Ammon's horn (tissue), 1 donor: ENCODE results near the gene TSHR.

Experiments used
- DNase-seq: peaks from one replicate; pipeline ENCODE4 v3.0.0-alpha.2; 2016; ENCODE audit warnings: low spot score

TSHR gene

DNA sequence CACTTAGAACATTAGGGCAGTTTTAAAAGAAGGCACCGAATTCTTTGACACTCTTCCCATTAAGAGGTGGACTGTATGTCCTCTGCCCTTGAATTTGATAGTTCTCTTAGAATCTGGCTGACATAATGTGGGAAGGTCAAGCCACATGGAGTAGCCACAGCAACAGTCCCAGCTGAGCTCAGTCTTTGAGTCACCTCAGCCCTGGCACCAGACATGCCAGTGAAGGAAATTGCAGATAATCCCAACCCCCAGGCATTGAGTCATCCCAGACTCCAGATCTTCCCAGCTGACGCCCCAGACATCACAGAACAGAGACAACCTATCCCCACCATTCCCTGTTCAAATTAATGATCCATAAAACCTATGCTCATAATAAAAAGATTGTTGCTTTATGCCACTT, 181.9 kb downstream of the TSHR start:
- DNase-seq = peak; percentile 19

- no peak for DNase-seq
These were observed 183.0 kb downstream of the TSHR start for GRCh38 chr14:81138429-81138828.

DNA sequence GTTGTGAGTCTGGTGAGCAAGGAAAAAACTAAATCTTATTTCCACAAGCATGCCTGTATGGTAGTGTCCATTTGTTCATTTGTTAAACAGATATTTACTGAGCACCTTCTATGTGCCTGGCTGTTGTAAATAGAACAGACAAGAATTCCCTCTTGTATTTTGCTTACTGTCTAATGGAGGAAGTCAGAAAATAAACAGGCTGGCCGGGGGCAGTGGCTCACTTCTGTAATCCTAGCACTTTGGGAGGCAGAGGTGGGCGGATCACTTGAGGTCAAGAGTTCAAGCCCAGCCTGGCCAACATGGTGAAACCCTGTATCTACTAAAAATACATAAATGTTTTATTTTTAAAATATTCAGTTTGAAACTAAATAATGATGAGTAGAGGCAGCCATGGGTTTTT, 186.0 kb downstream of the TSHR start:
- no peak for DNase-seq

DNA sequence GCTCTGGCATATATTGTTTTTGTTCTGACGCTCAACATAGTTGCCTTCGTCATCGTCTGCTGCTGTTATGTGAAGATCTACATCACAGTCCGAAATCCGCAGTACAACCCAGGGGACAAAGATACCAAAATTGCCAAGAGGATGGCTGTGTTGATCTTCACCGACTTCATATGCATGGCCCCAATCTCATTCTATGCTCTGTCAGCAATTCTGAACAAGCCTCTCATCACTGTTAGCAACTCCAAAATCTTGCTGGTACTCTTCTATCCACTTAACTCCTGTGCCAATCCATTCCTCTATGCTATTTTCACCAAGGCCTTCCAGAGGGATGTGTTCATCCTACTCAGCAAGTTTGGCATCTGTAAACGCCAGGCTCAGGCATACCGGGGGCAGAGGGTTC, 188.4 kb downstream of the TSHR start:
- no peak for DNase-seq

DNA sequence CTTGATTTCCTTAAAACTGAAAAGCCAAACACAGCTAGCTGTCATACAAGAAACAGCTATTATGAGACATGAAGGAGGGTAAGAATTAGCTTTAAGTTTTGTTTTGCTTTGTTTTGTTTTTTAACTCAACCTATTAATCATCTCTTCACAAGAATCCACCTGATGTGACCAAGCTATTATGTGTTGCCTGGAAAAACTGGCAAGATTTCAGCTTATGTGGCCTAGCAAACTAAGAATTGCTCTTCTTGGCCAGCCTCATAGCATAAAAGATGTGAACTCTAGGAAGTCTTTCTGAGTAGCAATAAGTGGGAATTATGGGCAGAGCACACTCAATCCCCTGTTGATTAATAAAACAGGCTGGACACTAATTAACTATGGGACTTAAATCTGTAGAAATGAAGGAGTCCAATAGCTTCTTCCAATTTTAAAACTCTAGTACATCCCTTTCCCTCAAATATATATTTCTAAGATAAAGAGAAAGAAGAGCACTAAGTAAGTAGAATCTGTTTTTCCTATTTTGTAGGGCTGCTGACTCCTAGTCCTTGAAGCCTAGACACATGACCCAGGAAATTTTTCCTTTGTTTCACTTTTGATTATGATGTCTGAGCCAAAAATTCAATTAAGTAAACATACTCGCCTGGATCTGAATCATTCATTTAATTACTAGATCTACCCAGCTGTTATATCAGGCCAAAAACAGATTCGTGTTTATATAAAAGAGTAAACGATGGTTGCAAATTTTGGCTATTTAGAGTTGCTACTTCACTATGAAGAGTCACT, 189.6 kb downstream of the TSHR start:
- no peak for DNase-seq

DNA sequence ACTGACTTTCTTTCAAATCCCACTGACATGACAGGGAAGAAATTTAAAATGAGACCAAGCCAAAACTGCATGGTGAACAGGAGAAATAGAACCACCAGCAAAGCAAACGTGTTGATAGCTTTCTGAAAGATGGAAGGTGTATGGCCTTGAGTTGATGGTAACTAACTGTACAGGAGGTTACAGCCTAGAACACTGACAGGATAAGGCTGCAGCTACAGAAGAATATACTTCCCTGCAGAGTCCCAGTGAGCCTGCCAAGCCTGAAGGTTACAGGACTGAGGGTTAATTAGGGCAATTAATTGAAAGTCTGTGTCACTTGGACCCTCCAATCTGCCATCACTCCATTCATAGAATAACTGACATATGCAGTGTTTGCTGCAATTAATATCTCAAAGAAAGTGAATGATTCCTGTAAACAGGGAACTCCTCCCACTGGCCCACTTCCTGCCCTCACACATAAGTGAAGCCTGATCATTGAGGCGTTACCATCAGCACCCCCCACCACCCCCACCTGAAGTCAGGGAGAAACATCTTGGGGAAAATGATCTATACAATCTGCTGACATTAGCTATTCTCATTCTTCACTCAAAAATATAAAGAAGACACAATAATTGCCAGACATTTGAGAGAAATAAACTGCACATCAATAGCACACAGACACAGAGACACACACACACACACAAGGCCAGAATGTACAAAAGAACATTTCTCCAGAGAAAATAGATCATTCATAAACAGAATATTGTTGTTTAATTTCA, 191.9 kb downstream of the TSHR start:
- no peak for DNase-seq

- DNase-seq = no peak
These were observed 193.2 kb downstream of the TSHR start for GRCh38 chr14:81148635-81149034.

DNA sequence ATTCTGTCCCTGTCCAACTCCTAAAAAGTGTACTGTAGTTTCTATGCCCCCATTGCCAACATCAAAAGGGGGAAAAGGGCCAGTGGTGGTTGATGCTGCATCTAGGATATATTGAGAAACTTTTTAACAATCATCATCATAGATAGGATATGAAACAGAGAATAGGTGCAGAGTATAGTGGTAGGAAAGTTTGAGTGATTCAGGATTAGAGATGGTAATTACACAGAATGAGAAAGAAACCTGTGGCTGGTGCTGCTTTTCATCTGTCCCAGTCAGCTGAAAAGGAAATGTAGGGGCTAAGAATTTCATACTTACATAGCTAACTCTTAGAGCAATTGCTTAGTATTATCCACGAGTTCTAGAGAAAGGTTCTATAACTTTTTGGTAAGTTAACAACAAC, 197.8 kb downstream of the TSHR start:
- DNase-seq = no peak

DNA sequence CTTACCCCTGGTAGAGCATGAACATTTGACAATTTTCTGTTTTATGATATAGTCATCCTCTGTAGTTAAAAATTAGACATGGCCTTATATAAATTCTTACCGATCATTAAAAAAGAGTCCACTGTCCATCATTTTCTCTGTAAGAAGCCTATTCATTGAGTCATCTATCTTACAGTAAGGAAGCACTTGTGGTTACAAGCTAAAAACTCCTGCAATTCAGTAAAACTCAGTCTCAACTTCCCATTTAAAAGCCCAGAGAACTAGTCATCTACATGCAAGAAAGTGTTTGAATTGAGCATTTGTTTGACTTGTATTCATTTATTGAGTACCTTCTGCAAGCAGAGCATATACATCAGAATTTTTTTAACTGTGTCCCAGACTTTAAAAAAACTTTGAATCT, 202.0 kb downstream of the TSHR start:
- no peak for DNase-seq

- no peak for DNase-seq
These were observed 205.7 kb downstream of the TSHR start for GRCh38 chr14:81161088-81161487.

GRCh38 chr14:81161749-81162148, 206.3 kb downstream of the TSHR start:
- DNase-seq = no peak

- no peak for DNase-seq
These were observed 207.5 kb downstream of the TSHR start for GRCh38 chr14:81162941-81163340.

GRCh38 chr14:81164167-81164774, 208.8 kb downstream of the TSHR start:
- peak; percentile 71 for DNase-seq

DNA sequence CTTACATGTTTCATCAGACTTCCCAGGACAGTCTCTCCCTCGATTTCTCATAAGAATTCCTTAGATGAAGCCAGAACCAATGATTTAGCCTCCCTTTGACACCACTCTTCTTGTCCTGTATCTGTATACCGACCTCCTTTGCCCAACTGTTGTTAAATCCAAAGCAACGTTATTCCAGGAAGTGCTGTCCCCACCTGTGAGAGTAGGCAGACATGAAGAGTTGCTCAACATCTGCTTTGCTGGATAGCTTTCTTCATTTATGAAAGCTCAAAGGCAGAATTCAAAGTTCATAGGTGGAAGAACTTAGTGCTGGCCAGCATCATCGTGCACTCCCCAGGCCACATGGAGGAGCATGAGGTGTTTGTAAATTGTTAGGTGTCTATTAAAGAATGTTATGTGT, 209.8 kb downstream of the TSHR start:
- DNase-seq = no peak

DNA sequence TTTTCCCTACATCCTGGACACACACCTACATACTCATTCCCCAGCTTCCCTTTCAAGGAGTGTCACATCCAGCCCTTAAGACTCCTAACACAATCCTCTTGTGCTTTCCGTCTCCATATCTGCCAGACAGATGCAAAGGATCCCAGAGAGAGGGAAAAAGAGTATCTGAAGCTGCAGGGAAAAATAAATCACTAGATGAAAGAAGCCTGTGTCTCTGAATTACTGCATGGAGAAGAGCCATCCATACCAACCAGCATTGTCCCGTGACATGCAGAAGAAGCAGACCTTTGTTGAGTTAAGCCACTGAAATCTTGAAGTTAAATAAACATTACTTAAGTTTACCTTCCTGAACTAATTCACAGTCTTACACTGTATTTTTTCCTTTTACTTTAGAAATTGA, 210.7 kb downstream of the TSHR start:
- no peak for DNase-seq

DNA sequence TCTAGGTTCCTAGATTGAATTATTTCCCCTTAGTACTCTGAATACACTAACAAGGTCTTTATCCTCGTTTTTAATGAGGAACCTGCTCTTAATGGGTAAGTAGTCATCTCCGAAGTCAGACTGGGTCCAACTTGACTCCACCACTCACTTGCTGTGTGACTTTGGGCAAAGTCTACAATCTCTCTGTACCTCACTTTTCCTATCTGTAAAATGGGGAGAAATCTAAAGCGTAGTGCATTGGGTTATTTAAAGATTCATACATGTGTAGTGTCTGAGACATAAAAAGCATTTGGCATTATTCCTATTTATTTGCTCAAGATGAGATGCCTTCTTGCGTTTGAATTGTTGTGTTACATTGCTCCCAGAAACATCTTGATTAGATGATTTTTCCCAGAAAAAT, 213.8 kb downstream of the TSHR start:
- DNase-seq = no peak

- peak; percentile 82 for DNase-seq
These were observed 214.3 kb downstream of the TSHR start for GRCh38 chr14:81169711-81170103.

- peak; percentile 98 for DNase-seq
These were observed 214.8 kb downstream of the TSHR start for GRCh38 chr14:81170104-81170828.

DNA sequence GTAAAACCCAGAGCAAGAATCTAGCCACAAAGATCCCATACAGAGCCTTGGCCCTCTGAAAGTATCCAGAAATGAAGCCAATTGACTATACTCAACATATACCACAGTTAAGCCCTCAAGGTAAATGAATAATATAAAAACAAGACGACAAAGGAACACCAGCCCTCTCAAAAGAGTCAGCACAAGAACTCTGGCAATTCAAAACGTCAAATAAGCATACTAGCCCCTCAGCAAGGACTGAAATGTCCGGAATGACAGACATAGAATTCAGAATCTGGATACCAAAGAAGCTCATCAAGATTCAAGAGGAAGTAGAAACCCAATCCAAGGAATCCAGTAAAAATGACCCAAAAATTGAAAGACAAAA, 215.4 kb downstream of the TSHR start:
- no peak for DNase-seq

DNA sequence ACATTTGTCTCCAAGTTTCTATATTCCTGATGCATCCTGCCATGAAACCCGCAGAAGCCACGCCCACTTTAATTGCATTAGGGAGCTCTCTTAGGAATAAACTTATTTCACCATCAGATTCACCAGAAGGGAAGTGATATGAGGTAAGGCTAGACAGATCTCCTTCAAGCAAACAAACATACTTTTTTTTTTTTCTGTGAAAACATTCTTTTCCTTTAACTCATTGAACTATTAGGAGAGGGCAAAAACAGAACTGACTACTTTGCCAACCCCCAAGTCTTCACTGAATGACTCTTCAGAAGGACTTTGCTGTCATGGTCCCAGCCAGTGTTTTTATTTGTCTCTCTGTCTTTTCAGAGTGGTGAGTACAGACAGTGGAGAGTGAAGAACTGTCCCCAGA, 216.9 kb downstream of the TSHR start:
- DNase-seq = no peak

DNA sequence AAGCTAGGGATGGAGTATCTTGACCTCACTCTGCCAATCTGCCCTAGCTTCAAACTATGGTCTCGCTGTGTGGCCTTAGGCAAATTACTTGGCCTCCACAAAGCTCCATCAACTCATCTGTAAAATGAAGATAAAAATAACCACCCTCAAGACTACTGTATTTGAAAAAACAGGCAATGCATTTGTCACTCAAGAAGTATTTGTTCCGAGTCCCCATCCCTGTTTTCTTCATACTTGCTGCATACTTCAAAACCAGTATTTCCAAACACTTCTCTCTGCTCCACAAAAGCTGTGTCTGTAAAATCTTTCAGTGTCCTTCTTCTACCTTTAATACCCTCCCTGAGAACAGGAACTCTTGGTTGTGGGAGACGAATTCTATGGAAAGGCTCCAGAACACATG, 217.5 kb downstream of the TSHR start:
- no peak for DNase-seq

DNA sequence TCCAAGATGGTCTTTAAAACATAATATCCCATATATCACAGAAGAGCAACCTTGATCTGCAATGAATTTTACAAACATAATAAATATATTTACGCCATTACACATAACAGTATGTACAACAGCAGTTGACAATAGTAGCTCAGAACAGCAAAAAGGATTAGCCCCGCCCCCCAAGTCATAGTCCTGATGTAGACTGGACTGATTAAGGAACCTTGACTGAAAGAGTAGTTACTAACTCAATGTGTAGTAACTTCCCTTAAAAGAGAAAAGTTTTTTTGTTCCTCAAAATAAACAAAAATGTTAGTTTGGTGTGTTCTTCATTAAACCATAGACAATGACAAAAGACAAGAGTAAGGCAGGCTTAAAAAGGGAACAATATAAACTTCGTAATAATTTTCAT, 220.8 kb downstream of the TSHR start:
- peak; percentile 30 for DNase-seq

- no peak for DNase-seq
These were observed 221.8 kb downstream of the TSHR start for GRCh38 chr14:81177225-81177624.
